A673 (cell line): ENCODE data around the gene EMCN. TPM values are rescaled to one million over a fixed set of nuclear protein-coding genes. Genes with fewer than 3 reads are reported as not detected.

Experiments used
- BruUV-seq: library from RNA; stranded (reverse); fragments of 400-500 nt; replicated peaks from 2 replicates; lab custom pipeline; 2021; lab: Mats Ljungman, UMichigan
- CTCF ChIA-PET: fragments of 300-600 bp; sonication (Branson Sonifier 250); formaldehyde crosslinking; loops from one replicate; lab custom pipeline; 2022; ENCODE audit warnings: antibody characterized with exemption; lab: Charles Lee
- POLR2A ChIA-PET: fragments of 300-600 bp; sonication (Branson Sonifier 250); formaldehyde crosslinking; loops from one replicate; lab custom pipeline; 2022; ENCODE audit warnings: antibody characterized with exemption; ENCODE audit not compliant: low non-redundant PET; lab: Charles Lee
- DNase-seq: peaks from one replicate; pipeline ENCODE4 v3.0.0-alpha.2; 2015; ENCODE audit warnings: low spot score
- H3K27ac ChIP-seq: fragments of 200-600 bp; sonication (generic); 2 replicates; pipeline ENCODE4 v1.5.1; 2016; ENCODE audit warnings: mixed run types, low read depth, mild to moderate bottlenecking, mixed read lengths, antibody characterized with exemption, low read length; ENCODE audit not compliant: poor library complexity, severe bottlenecking
- H3K27me3 ChIP-seq: fragments of 200-600 bp; sonication (generic); replicated peaks from 2 replicates; pipeline ENCODE4 v1.6.1; 2017; ENCODE audit warnings: mixed run types, low read depth, mild to moderate bottlenecking, mixed read lengths, antibody characterized with exemption, low read length; ENCODE audit not compliant: insufficient read depth, poor library complexity
- H3K36me3 ChIP-seq: fragments of 200-600 bp; sonication (generic); 2 replicates; pipeline ENCODE4 v1.6.1; 2016; ENCODE audit warnings: mixed run types, mild to moderate bottlenecking, mixed read lengths, antibody characterized with exemption, low read length; ENCODE audit not compliant: insufficient read depth, poor library complexity, severe bottlenecking
- H3K4me1 ChIP-seq: fragments of 200-600 bp; sonication (generic); 2 replicates; pipeline ENCODE4 v1.6.1; 2017; ENCODE audit warnings: mixed run types, mild to moderate bottlenecking, mixed read lengths, antibody characterized with exemption, low read length; ENCODE audit not compliant: insufficient read depth, poor library complexity, severe bottlenecking
- H3K4me3 ChIP-seq: fragments of 200-600 bp; sonication (generic); 2 replicates; pipeline ENCODE4 v1.5.1; 2016; ENCODE audit warnings: low read depth, mixed run types, mild to moderate bottlenecking, mixed read lengths, low read length; ENCODE audit not compliant: poor library complexity, severe bottlenecking
- H3K9me3 ChIP-seq: fragments of 200-600 bp; sonication (generic); 2 replicates; pipeline ENCODE4 v1.6.1; 2016; ENCODE audit warnings: mixed run types, low read depth, mild to moderate bottlenecking, mixed read lengths, antibody characterized with exemption, low read length; ENCODE audit not compliant: poor library complexity, severe bottlenecking
- CTCF ChIP-seq: fragments of 300-800, 200-600 bp; sonication (generic); conservative IDR thresholded peaks from 2 replicates; pipeline ENCODE4 v1.5.1; 2017; ENCODE audit warnings: low read depth, mild to moderate bottlenecking, antibody characterized with exemption, low read length, moderate library complexity, mixed read lengths
- EZH2 ChIP-seq: fragments of 200-600 bp; sonication (generic); IDR thresholded peaks from 2 replicates; pipeline ENCODE4 v1.6.1; 2017; ENCODE audit warnings: borderline replicate concordance, low read depth, mild to moderate bottlenecking, mixed read lengths, antibody characterized with exemption, low read length; ENCODE audit not compliant: poor library complexity, severe bottlenecking
- intact Hi-C: fragments of 100-400 bp; cut with micrococcal nuclease; formaldehyde crosslinking; loops from one replicate; pipeline ENCODE4 v1.10.0; 2022; ENCODE audit not compliant: unreplicated experiment
- total RNA-seq: library from RNA; stranded (reverse); gene quantifications from 2 replicates; pipeline ENCODE4 v1.2.3, GENCODE V29; 2021

Gene EMCN
- total RNA-seq, 1 experiment from 2014 or later, result 7.8 TPM

DNA sequence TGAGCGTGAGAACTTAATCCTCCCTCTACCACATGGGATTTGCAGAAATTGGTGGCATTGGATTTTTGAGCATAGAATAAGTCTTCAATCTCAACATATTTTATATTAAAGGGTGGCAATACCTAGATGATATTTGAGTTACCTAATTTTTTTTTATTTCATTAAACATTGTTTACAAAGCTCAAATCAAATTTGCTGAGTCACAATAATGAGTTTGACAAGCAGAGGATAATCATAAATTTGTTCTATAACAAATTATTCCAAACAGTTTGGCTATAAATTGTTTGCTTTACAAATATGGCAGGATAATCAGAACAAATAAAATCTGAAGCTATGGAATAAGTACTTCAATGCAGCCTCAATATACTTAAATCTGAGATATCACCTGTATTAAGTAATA, 22.7 kb downstream of the EMCN start:
- peaks cover 18% of the 10 kb centered on the region for H3K9me3 ChIP-seq
- H3K4me3 ChIP-seq, result no peak overlapping the region
- no TSS peak for BruUV-seq
- H3K27me3 ChIP-seq, result no peaks in the 10 kb centered on the region
- H3K36me3 ChIP-seq, result no peaks in the 10 kb centered on the region
- TF ChIP-seq CTCF (no peak), EZH2 (no peak)
- CTCF ChIA-PET, result no interaction called here
- POLR2A ChIA-PET, result no interaction called here
- no peak for DNase-seq
- intact Hi-C loops, result loop anchor here (5.0 kb wide), 1 partner anchor 543 kb away; the partner anchor contains the start of gene H2AZ1
- H3K4me1 ChIP-seq, result peaks cover 42% of the 10 kb centered on the region
- H3K27ac ChIP-seq, result no peak overlapping the region

DNA sequence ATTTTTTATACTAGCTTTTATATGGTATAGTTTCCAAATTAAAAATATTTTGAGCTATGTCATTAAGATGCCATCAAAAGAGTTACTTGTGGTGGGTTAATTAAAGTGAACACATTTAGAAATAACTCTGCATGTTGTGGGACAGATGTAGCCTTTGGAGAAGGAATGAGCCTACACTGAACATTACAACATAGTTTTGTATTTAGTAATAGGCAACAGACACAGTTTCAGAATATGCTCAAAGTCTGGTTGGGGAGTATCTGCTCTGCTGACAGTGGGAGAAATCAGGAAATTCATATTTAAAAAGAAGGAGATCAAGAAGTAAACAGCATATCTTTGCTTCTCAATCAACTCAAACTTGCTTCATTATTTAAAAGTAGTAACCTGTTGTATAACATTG, 23.7 kb downstream of the EMCN start:
- H3K36me3 ChIP-seq, result no peaks in the 10 kb centered on the region
- no TSS peak for BruUV-seq
- ChIA-PET POLR2A (no interaction called here), CTCF (no interaction called here)
- intact Hi-C loops, result no loop called here
- peaks cover 33% of the 10 kb centered on the region for H3K4me1 ChIP-seq
- no peaks in the 10 kb centered on the region for H3K27me3 ChIP-seq
- no peak for TF ChIP-seq EZH2
- TF ChIP-seq CTCF, result no peak
- peak overlapping the region; percentile 26 for H3K27ac ChIP-seq
- H3K9me3 ChIP-seq, result peaks cover 18% of the 10 kb centered on the region
- no peak overlapping the region for H3K4me3 ChIP-seq
- DNase-seq, result no peak

DNA sequence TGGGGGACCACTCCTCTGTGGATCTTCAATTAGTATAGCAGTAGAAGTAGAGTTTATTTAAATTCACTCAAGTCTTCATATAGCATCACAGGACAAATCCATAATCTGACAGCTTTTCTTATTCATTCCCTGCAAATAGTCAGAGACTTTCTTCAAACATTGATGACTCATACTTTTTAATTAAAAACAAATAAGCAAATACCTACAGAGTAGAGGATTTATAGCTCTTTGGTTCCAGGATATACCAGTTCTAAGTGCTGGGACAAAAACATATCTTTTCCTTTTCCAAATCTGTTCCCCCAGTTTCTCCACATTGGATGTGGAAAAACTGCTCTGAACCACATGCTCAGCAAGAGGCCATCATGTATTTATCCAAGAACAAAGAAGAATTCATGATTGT, 24.1 kb downstream of the EMCN start:
- intact Hi-C loops, result no loop called here
- Histone ChIP-seq H3K27ac (peak overlapping the region; percentile 26), H3K4me1 (peaks cover 29% of the 10 kb centered on the region), H3K4me3 (no peak overlapping the region), H3K9me3 (peaks cover 18% of the 10 kb centered on the region), H3K27me3 (no peaks in the 10 kb centered on the region), H3K36me3 (no peaks in the 10 kb centered on the region)
- ChIA-PET POLR2A (no interaction called here), CTCF (no interaction called here)
- DNase-seq, result no peak
- TF ChIP-seq CTCF (no peak), EZH2 (no peak)
- BruUV-seq, result no TSS peak
